Hepatocyte (in vitro differentiated cells): Measurements from ENCODE around the gene SHE. TPM values are rescaled to one million over a fixed set of nuclear protein-coding genes. Genes with fewer than 3 reads are reported as not detected.

Experiments
- DNase-seq: peaks from one replicate; pipeline ENCODE4 v3.0.0-alpha.2; 2016; ENCODE audit warnings: low spot score
- H2AFZ ChIP-seq: fragments of 200-600 bp; sonication (generic); 2 replicates; pipeline ENCODE4 v1.6.0; 2016; ENCODE audit warnings: antibody characterized with exemption, mild to moderate bottlenecking
- H3K27ac ChIP-seq: fragments of 200-600 bp; sonication (generic); 2 replicates; pipeline ENCODE4 v1.5.1; 2016; ENCODE audit warnings: mild to moderate bottlenecking
- H3K27me3 ChIP-seq: fragments of 200-600 bp; sonication (generic); 2 replicates; pipeline ENCODE4 v1.6.1; 2016
- H3K36me3 ChIP-seq: fragments of 200-600 bp; sonication (generic); replicated peaks from 2 replicates; pipeline ENCODE4 v1.5.1; 2016; ENCODE audit warnings: low read depth; ENCODE audit not compliant: insufficient read depth
- H3K4me1 ChIP-seq: fragments of 200-600 bp; sonication (generic); 2 replicates; pipeline ENCODE4 v1.5.1; 2016; ENCODE audit warnings: mild to moderate bottlenecking, moderate library complexity; ENCODE audit not compliant: insufficient read depth
- H3K4me2 ChIP-seq: fragments of 200-600 bp; sonication (generic); 2 replicates; pipeline ENCODE4 v1.6.0; 2016
- H3K4me3 ChIP-seq: fragments of 200-600 bp; sonication (generic); 2 replicates; pipeline ENCODE4 v1.5.1; 2016; ENCODE audit warnings: mild to moderate bottlenecking
- H3K79me2 ChIP-seq: fragments of 200-600 bp; sonication (generic); 2 replicates; pipeline ENCODE4 v1.6.0; 2017; ENCODE audit warnings: mild to moderate bottlenecking
- H3K9me2 ChIP-seq: fragments of 200-600 bp; sonication (generic); replicated peaks from 2 replicates; pipeline ENCODE4 v1.6.0; 2017; ENCODE audit warnings: mild to moderate bottlenecking; ENCODE audit not compliant: insufficient read depth
- H3K9me3 ChIP-seq: fragments of 200-600 bp; sonication (generic); 2 replicates; pipeline ENCODE4 v1.5.1; 2016; ENCODE audit warnings: low read depth, mild to moderate bottlenecking
- H4K20me1 ChIP-seq: fragments of 200-600 bp; sonication (generic); 2 replicates; pipeline ENCODE4 v1.6.0; 2016; ENCODE audit warnings: mild to moderate bottlenecking; ENCODE audit not compliant: insufficient read depth, poor library complexity, severe bottlenecking
- CTCF ChIP-seq: fragments of 200-600 bp; sonication (generic); IDR thresholded peaks from 2 replicates; pipeline ENCODE4 v1.5.1; 2016; ENCODE audit warnings: antibody characterized with exemption, mild to moderate bottlenecking; ENCODE audit not compliant: poor library complexity
- EZH2 ChIP-seq: fragments of 200-600 bp; sonication (generic); IDR thresholded peaks from 2 replicates; pipeline ENCODE4 v1.6.1; 2016; ENCODE audit warnings: antibody characterized with exemption, mild to moderate bottlenecking, borderline replicate concordance
- EZH2phosphoT487 ChIP-seq: fragments of 200-600 bp; sonication (generic); IDR thresholded peaks from one replicate; pipeline ENCODE4 v1.6.1; 2018; ENCODE audit warnings: antibody characterized with exemption, mild to moderate bottlenecking, low read depth, moderate library complexity; ENCODE audit not compliant: unreplicated experiment, severe bottlenecking
- WGBS: methylation state at CpG from one replicate; pipeline ENCODE4 v1.1.6; 2016; ENCODE audit warnings: low lambda C conversion rate; ENCODE audit errors: missing lambda C conversion rate; 5-methylcytosine and 5-hydroxymethylcytosine counted together
- polyA plus RNA-seq: library from polyadenylated mRNA; unstranded; fragments of >200 nt; fragmentation: Nextera tagmentation; extraction: Ambion mirVana; gene quantifications from 2 replicates; pipeline ENCODE4 v1.2.1, GENCODE V29; 2016
- total RNA-seq: library from RNA; depleted of rRNA; stranded (reverse); fragments of >200 nt; gene quantifications from 2 replicates; pipeline ENCODE4 v1.2.3, GENCODE V29; 2014

Gene SHE
- total and polyA plus RNA-seq, 2 experiments from 2014 or later: 0.60 TPM; not detected in 1

GRCh38 chr1:154446292-154446691 lies 55.9 kb downstream of the SHE start:
- peak; percentile 40 for DNase-seq
- H3K27me3 ChIP-seq: no peaks in the 10 kb centered on the region
- peaks cover 3% of the 10 kb centered on the region for H3K4me1 ChIP-seq
- no peak overlapping the region for H3K4me2 ChIP-seq
- no peak overlapping the region for H3K4me3 ChIP-seq
- H2AFZ ChIP-seq: no peak overlapping the region
- no peaks in the 10 kb centered on the region for H3K9me2 ChIP-seq
- H3K36me3 ChIP-seq: no peaks in the 10 kb centered on the region
- peak overlapping the region; percentile 35 for H3K27ac ChIP-seq
- H3K9me3 ChIP-seq: no peaks in the 10 kb centered on the region
- no peaks in the 10 kb centered on the region for H3K79me2 ChIP-seq
- no peaks in the 10 kb centered on the region for H4K20me1 ChIP-seq
- 48% methylated on average over 10 of the region's 10 CpGs for WGBS
- no peak for TF ChIP-seq CTCF
- no peak for TF ChIP-seq EZH2phosphoT487
- no peak for TF ChIP-seq EZH2

GRCh38 chr1:154445040-154445472 lies 57.2 kb downstream of the SHE start:
- Histone ChIP-seq H3K36me3 (no peaks in the 10 kb centered on the region), H3K27ac (no peak overlapping the region), H3K9me3 (no peaks in the 10 kb centered on the region), H3K4me1 (peaks cover 3% of the 10 kb centered on the region), H4K20me1 (no peaks in the 10 kb centered on the region), H3K9me2 (no peaks in the 10 kb centered on the region), H3K79me2 (no peaks in the 10 kb centered on the region), H3K4me3 (no peak overlapping the region), H3K27me3 (no peaks in the 10 kb centered on the region), H2AFZ (no peak overlapping the region), H3K4me2 (no peak overlapping the region)
- TF ChIP-seq EZH2phosphoT487: no peak
- no peak for TF ChIP-seq EZH2
- TF ChIP-seq CTCF: no peak
- no peak for DNase-seq
- 58% methylated on average over 7 of the region's 7 CpGs for WGBS

- DNase-seq: no peak
- no peaks in the 10 kb centered on the region for H3K9me3 ChIP-seq
- no peaks in the 10 kb centered on the region for H3K27me3 ChIP-seq
- no peak for TF ChIP-seq CTCF
- no peak for TF ChIP-seq EZH2
- no peak for TF ChIP-seq EZH2phosphoT487
- no peaks in the 10 kb centered on the region for H4K20me1 ChIP-seq
- no peak overlapping the region for H3K27ac ChIP-seq
- H3K4me3 ChIP-seq: no peak overlapping the region
- H3K4me1 ChIP-seq: peaks cover 6% of the 10 kb centered on the region
- no peaks in the 10 kb centered on the region for H3K36me3 ChIP-seq
- 90% methylated on average over 8 of the region's 8 CpGs for WGBS
- H2AFZ ChIP-seq: no peak overlapping the region
- no peaks in the 10 kb centered on the region for H3K79me2 ChIP-seq
- H3K9me2 ChIP-seq: no peaks in the 10 kb centered on the region
- no peak overlapping the region for H3K4me2 ChIP-seq
Measured at GRCh38 chr1:154443274-154444013, 58.8 kb downstream of the SHE start.
